Skin of body (tissue), 2 donors: ENCODE measurements around the gene C14orf132. TPM values are rescaled to one million over a fixed set of nuclear protein-coding genes. Genes with fewer than 3 reads are reported as not detected.

Source experiments
- DNase-seq: peaks from one replicate; lab custom pipeline; 2025; lab: John Stamatoyannopoulos, UW
- total RNA-seq: library from RNA; depleted of rRNA; stranded (reverse); fragments of >200 nt; gene quantifications from one replicate; pipeline ENCODE4 v1.2.3, GENCODE V29; 2014

Gene C14orf132
- total RNA-seq, 1 donor from 2014 or later, result 8.7 TPM

- DNase-seq, result no peak
These were observed 78.8 kb downstream of the C14orf132 start for GRCh38 chr14:96117960-96118359.

- no peak for DNase-seq
These were observed 79.2 kb downstream of the C14orf132 start for GRCh38 chr14:96118391-96118790.

- no peak for DNase-seq
These were observed 80.8 kb downstream of the C14orf132 start for GRCh38 chr14:96119947-96120346.

GRCh38 chr14:96120392-96120791, 81.2 kb downstream of the C14orf132 start:
- DNase-seq, result no peak

GRCh38 chr14:96120941-96121340, 81.8 kb downstream of the C14orf132 start:
- no peak for DNase-seq

GRCh38 chr14:96121660-96122395, 82.7 kb downstream of the C14orf132 start:
- DNase-seq, result no peak

GRCh38 chr14:96122496-96122895, 83.3 kb downstream of the C14orf132 start:
- DNase-seq, result no peak

- DNase-seq, result no peak
These were observed 86.4 kb downstream of the C14orf132 start for GRCh38 chr14:96125536-96125935.

- DNase-seq, result peak; percentile 46
These were observed 87.2 kb downstream of the C14orf132 start for GRCh38 chr14:96126339-96126782.

- DNase-seq, result peak; percentile 46
These were observed 87.7 kb downstream of the C14orf132 start for GRCh38 chr14:96126783-96127271.

GRCh38 chr14:96129128-96129736, 90.1 kb downstream of the C14orf132 start:
- no peak for DNase-seq

- no peak for DNase-seq
These were observed 91.2 kb downstream of the C14orf132 start for GRCh38 chr14:96130391-96130790.

- DNase-seq, result no peak
These were observed 91.7 kb downstream of the C14orf132 start for GRCh38 chr14:96130854-96131253.

- DNase-seq, result no peak
These were observed 92.7 kb downstream of the C14orf132 start for GRCh38 chr14:96131836-96132235.

GRCh38 chr14:96134508-96134907, 95.3 kb downstream of the C14orf132 start:
- no peak for DNase-seq

- no peak for DNase-seq
These were observed 96.1 kb downstream of the C14orf132 start for GRCh38 chr14:96135285-96135684.

- no peak for DNase-seq
These were observed 97.3 kb downstream of the C14orf132 start for GRCh38 chr14:96136371-96137005.

- no peak for DNase-seq
These were observed 99.1 kb downstream of the C14orf132 start for GRCh38 chr14:96138241-96138640.

- no peak for DNase-seq
These were observed 100.0 kb downstream of the C14orf132 start for GRCh38 chr14:96139169-96139568.

GRCh38 chr14:96139879-96140278, 100.7 kb downstream of the C14orf132 start:
- DNase-seq, result no peak

- no peak for DNase-seq
These were observed 101.8 kb downstream of the C14orf132 start for GRCh38 chr14:96140952-96141351.
